ES-I3 (cell line): ENCODE measurements around the gene NSUN4.
"Not testable (repeated sequence)": the region's sequence is repeated elsewhere in the genome, so short reads cannot be mapped to it uniquely, and the experiment has no call there.

Experiments used
- H3K36me3 ChIP-seq: 2 replicates; pipeline ENCODE4 v1.6.1; 2013; ENCODE audit warnings: mild to moderate bottlenecking, low read length, control low read depth, moderate library complexity; ENCODE audit not compliant: insufficient read depth
- H3K4me1 ChIP-seq: 2 replicates; pipeline ENCODE4 v1.6.1; 2013; ENCODE audit warnings: mild to moderate bottlenecking, control low read depth, low read length; ENCODE audit not compliant: insufficient read depth
- H3K9ac ChIP-seq: 2 replicates; pipeline ENCODE4 v1.6.1; 2013; ENCODE audit warnings: low read depth, mild to moderate bottlenecking, low read length, moderate library complexity
- H3K9me3 ChIP-seq: 2 replicates; pipeline ENCODE4 v1.6.1; 2013; ENCODE audit warnings: mild to moderate bottlenecking, low read length, moderate library complexity; ENCODE audit not compliant: control insufficient read depth, insufficient read depth

The NSUN4 gene

GRCh38 chr1:46367072-46367471, 26.5 kb downstream of the NSUN4 start:
- H3K36me3 ChIP-seq = peaks cover 3% of the 10 kb centered on the region; the same call in 1 of the 2 replicates
- no peaks in the 10 kb centered on the region for H3K9me3 ChIP-seq
- no peaks in the 10 kb centered on the region for H3K4me1 ChIP-seq
- no peak overlapping the region for H3K9ac ChIP-seq

- H3K36me3 ChIP-seq, H3K9ac ChIP-seq, H3K9me3 ChIP-seq, H3K4me1 ChIP-seq: not testable (repeated sequence)
These were observed 27.1 kb downstream of the NSUN4 start for GRCh38 chr1:46367701-46368100.

GRCh38 chr1:46368791-46369190, 28.2 kb downstream of the NSUN4 start:
- Histone ChIP-seq H3K9me3 (no peaks in the 10 kb centered on the region), H3K9ac (no peak overlapping the region), H3K4me1 (no peaks in the 10 kb centered on the region), H3K36me3 (no peaks in the 10 kb centered on the region; the same call in 1 of the 2 replicates)

- Histone ChIP-seq H3K9ac (no peak overlapping the region), H3K36me3 (no peaks in the 10 kb centered on the region; the same call in 1 of the 2 replicates), H3K4me1 (no peaks in the 10 kb centered on the region), H3K9me3 (no peaks in the 10 kb centered on the region)
These were observed 29.1 kb downstream of the NSUN4 start for GRCh38 chr1:46369542-46370213.

- Histone ChIP-seq H3K9ac (no peak overlapping the region), H3K9me3 (no peaks in the 10 kb centered on the region), H3K4me1 (no peaks in the 10 kb centered on the region), H3K36me3 (no peaks in the 10 kb centered on the region; the same call in 1 of the 2 replicates)
These were observed 29.6 kb downstream of the NSUN4 start for GRCh38 chr1:46370214-46370633.

GRCh38 chr1:46372431-46372830, 31.8 kb downstream of the NSUN4 start:
- Histone ChIP-seq H3K4me1 (no peaks in the 10 kb centered on the region), H3K9ac (no peak overlapping the region)

GRCh38 chr1:46379996-46380395, 39.4 kb downstream of the NSUN4 start:
- Histone ChIP-seq H3K9ac (no peak overlapping the region), H3K36me3 (no peaks in the 10 kb centered on the region), H3K9me3 (no peaks in the 10 kb centered on the region), H3K4me1 (no peaks in the 10 kb centered on the region)

More at GRCh38 chr1:46372431-46372830, 31.8 kb downstream of the NSUN4 start:
- Histone ChIP-seq H3K9me3 (no peaks in the 10 kb centered on the region), H3K36me3 (no peaks in the 10 kb centered on the region; the same call in 1 of the 2 replicates)

- H3K4me1 ChIP-seq = no peaks in the 10 kb centered on the region
- H3K9ac ChIP-seq = no peak overlapping the region
- H3K36me3 ChIP-seq = no peaks in the 10 kb centered on the region
- H3K9me3 ChIP-seq = no peaks in the 10 kb centered on the region
These were observed 39.9 kb downstream of the NSUN4 start for GRCh38 chr1:46380508-46380907.

- Histone ChIP-seq H3K9ac (no peak overlapping the region), H3K9me3 (peaks cover 11% of the 10 kb centered on the region), H3K4me1 (no peaks in the 10 kb centered on the region), H3K36me3 (no peaks in the 10 kb centered on the region)
These were observed 52.9 kb downstream of the NSUN4 start for GRCh38 chr1:46393510-46393909.

GRCh38 chr1:46394108-46394871, 53.7 kb downstream of the NSUN4 start, which contains the start of gene FAAH:
TSS of gene FAAH (plus strand) at chr1:46394317. CDS start at chr1:46394349, 32 bp downstream.
- no peaks in the 10 kb centered on the region for H3K36me3 ChIP-seq
- H3K4me1 ChIP-seq = no peaks in the 10 kb centered on the region
- peak within 1 kb of the TSS; percentile 61 for H3K9ac ChIP-seq
- peaks cover 11% of the 10 kb centered on the region for H3K9me3 ChIP-seq

- Histone ChIP-seq H3K9me3 (peaks cover 11% of the 10 kb centered on the region), H3K9ac (peak overlapping the region; percentile 61), H3K36me3 (no peaks in the 10 kb centered on the region), H3K4me1 (no peaks in the 10 kb centered on the region)
These were observed 54.4 kb downstream of the NSUN4 start for GRCh38 chr1:46394872-46395465.

GRCh38 chr1:46396441-46397398, 56.1 kb downstream of the NSUN4 start:
- peaks cover 2% of the 10 kb centered on the region; the same call in 1 of the 2 replicates for H3K4me1 ChIP-seq
- H3K9me3 ChIP-seq = peaks cover 11% of the 10 kb centered on the region
- H3K36me3 ChIP-seq = no peaks in the 10 kb centered on the region
- no peak overlapping the region for H3K9ac ChIP-seq

- no peak overlapping the region for H3K9ac ChIP-seq
- no peaks in the 10 kb centered on the region for H3K9me3 ChIP-seq
- peaks cover 4% of the 10 kb centered on the region; the same call in 1 of the 2 replicates for H3K4me1 ChIP-seq
- H3K36me3 ChIP-seq = no peaks in the 10 kb centered on the region
These were observed 58.7 kb downstream of the NSUN4 start for GRCh38 chr1:46399307-46399706.

GRCh38 chr1:46400421-46400820, 59.8 kb downstream of the NSUN4 start:
- Histone ChIP-seq H3K4me1 (peaks cover 4% of the 10 kb centered on the region; the same call in 1 of the 2 replicates), H3K36me3 (no peaks in the 10 kb centered on the region), H3K9ac (no peak overlapping the region), H3K9me3 (no peaks in the 10 kb centered on the region)
